SU-DHL-6 (cell line): ENCODE measurements around the gene REPS2.

ENCODE experiments used
- H2AFZ ChIP-seq: fragments of 200-600 bp; sonication (generic); 2 replicates; pipeline ENCODE4 v1.6.1; 2014; ENCODE audit warnings: low read depth, mild to moderate bottlenecking, moderate library complexity, mixed read lengths, antibody characterized with exemption, low read length; ENCODE audit not compliant: severe bottlenecking
- H3F3A ChIP-seq: fragments of 200-600 bp; shearing (Covaris generic); 2 replicates; pipeline ENCODE4 v1.6.0; 2016; ENCODE audit warnings: antibody characterized with exemption, mild to moderate bottlenecking; ENCODE audit not compliant: insufficient read depth
- H3K27ac ChIP-seq: fragments of 200-600 bp; sonication (generic); 2 replicates; pipeline ENCODE4 v1.5.1; 2016; ENCODE audit warnings: low read depth, mild to moderate bottlenecking, low read length, moderate library complexity, mixed read lengths
- H3K27me3 ChIP-seq: fragments of 200-600 bp; sonication (generic), shearing (Covaris generic); 2 replicates; pipeline ENCODE4 v1.6.0; 2014; ENCODE audit warnings: mild to moderate bottlenecking, low read length
- H3K36me3 ChIP-seq: fragments of 200-600 bp; sonication (generic); 2 replicates; pipeline ENCODE4 v1.6.1; 2014; ENCODE audit warnings: mild to moderate bottlenecking, low read length, mixed read lengths
- H3K4me2 ChIP-seq: fragments of 300-600, 200-600 bp; shearing (Covaris generic), sonication (generic); 2 replicates; pipeline ENCODE4 v1.6.0; 2014; ENCODE audit warnings: low read length, low read depth, mild to moderate bottlenecking; ENCODE audit not compliant: poor library complexity, severe bottlenecking
- H3K4me3 ChIP-seq: fragments of 200-600 bp; sonication (generic); 2 replicates; pipeline ENCODE4 v1.5.1; 2014; ENCODE audit warnings: antibody characterized with exemption, low read length, mild to moderate bottlenecking, mixed read lengths; ENCODE audit not compliant: insufficient read depth, poor library complexity, severe bottlenecking
- H3K79me2 ChIP-seq: fragments of 200-600 bp; sonication (generic); 2 replicates; pipeline ENCODE4 v1.6.1; 2014; ENCODE audit warnings: mild to moderate bottlenecking, low read length, moderate library complexity; ENCODE audit not compliant: insufficient read depth
- H3K9ac ChIP-seq: fragments of 200-600 bp; sonication (generic); 2 replicates; pipeline ENCODE4 v1.7.0; 2014; ENCODE audit warnings: mild to moderate bottlenecking, low read length
- H3K9me2 ChIP-seq: fragments of 200-600 bp; sonication (generic); replicated peaks from 2 replicates; pipeline ENCODE4 v1.6.1; 2014; ENCODE audit warnings: low read length; ENCODE audit not compliant: insufficient read depth
- H3K9me3 ChIP-seq: fragments of 200-600 bp; sonication (generic); 2 replicates; pipeline ENCODE4 v1.6.1; 2014; ENCODE audit warnings: low read length, mixed read lengths; ENCODE audit not compliant: insufficient read depth
- H4K20me1 ChIP-seq: fragments of 200-600 bp; sonication (generic); 2 replicates; pipeline ENCODE4 v1.6.1; 2014; ENCODE audit warnings: low read depth, mild to moderate bottlenecking, antibody characterized with exemption, low read length, moderate library complexity, mixed read lengths
- EZH2phosphoT487 ChIP-seq: fragments of 200-600 bp; sonication (generic), shearing (Covaris generic); conservative IDR thresholded peaks from 2 replicates; pipeline ENCODE4 v1.6.1; 2018; ENCODE audit warnings: mild to moderate bottlenecking, antibody characterized with exemption, low read length, moderate library complexity, mixed read lengths
- TF ChIP-seq, protein P1 (sequence below): fragments of 200-600 bp; sonication (generic); IDR thresholded peaks from one replicate; pipeline ENCODE4 v1.5.1; 2017; ENCODE audit warnings: antibody characterized with exemption, mild to moderate bottlenecking, low read length, moderate library complexity; ENCODE audit not compliant: insufficient read depth, poor library complexity, severe bottlenecking

The REPS2 gene

DNA sequence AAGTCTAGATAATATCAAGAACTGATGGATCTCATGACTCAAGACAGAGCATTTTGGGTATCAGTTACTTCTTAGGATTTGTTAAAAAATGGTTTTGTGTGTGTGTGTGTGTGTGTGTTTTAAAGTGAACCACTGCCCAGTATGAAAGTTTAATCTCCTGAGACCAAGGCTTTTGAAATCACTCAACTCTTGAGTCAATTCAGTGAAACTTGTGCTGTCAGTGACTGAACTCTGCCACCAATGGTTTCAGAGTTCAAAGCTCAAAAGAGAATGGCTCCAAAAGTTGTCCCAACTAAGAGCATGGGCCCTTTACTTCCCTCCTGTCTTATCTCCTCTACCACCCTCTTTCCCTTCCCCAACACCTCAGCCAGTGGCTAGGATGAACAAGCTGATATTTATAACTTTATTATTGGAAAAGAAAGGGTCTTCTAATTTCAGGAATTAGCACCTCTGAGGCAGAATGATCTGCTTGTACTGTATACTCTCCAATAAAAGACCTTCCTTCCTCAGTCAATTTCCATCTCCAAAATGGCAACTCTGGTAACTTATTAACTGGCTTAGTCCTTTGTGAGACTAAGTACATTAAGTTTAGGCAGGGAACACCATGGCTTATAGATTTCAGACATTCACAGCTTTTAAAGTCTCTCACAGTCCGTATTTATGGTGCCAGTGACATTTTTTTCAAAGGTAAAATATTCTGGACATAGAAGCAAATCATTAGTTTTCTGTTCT lies 152.2 kb downstream of the REPS2 start:
- Histone ChIP-seq H3K27me3 (no peaks in the 10 kb centered on the region), H2AFZ (no peak overlapping the region), H3K9ac (no peak overlapping the region), H3K9me3 (no peaks in the 10 kb centered on the region), H3K4me3 (no peak overlapping the region), H3K79me2 (no peaks in the 10 kb centered on the region), H4K20me1 (no peaks in the 10 kb centered on the region), H3K36me3 (no peaks in the 10 kb centered on the region), H3K9me2 (no peaks in the 10 kb centered on the region), H3F3A (no peaks in the 10 kb centered on the region), H3K27ac (no peak overlapping the region), H3K4me2 (no peak overlapping the region)
- TF ChIP-seq, protein P1, sequence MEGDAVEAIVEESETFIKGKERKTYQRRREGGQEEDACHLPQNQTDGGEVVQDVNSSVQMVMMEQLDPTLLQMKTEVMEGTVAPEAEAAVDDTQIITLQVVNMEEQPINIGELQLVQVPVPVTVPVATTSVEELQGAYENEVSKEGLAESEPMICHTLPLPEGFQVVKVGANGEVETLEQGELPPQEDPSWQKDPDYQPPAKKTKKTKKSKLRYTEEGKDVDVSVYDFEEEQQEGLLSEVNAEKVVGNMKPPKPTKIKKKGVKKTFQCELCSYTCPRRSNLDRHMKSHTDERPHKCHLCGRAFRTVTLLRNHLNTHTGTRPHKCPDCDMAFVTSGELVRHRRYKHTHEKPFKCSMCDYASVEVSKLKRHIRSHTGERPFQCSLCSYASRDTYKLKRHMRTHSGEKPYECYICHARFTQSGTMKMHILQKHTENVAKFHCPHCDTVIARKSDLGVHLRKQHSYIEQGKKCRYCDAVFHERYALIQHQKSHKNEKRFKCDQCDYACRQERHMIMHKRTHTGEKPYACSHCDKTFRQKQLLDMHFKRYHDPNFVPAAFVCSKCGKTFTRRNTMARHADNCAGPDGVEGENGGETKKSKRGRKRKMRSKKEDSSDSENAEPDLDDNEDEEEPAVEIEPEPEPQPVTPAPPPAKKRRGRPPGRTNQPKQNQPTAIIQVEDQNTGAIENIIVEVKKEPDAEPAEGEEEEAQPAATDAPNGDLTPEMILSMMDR = no peak
- TF ChIP-seq EZH2phosphoT487 = no peak

DNA sequence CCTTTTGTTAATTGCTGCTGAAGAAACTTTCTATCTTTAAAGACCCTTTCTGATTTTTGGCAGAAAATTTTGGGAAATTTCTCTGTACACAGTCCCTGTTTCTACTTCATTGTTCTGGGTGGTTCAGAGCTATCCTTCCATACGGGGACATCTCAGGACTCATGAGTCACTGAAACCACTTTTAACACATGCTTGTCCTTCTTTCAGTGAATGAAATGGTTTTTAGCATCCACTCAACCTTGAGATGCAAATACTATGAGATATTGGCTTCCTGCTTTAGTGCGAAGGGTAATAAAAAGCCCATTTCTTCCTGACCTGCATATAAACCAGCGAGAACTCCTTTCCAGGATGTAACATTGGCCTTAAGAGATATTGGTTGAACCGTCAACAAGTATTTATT lies 158.0 kb downstream of the REPS2 start:
- Histone ChIP-seq H3K79me2 (no peaks in the 10 kb centered on the region), H3F3A (no peaks in the 10 kb centered on the region), H3K9me2 (no peaks in the 10 kb centered on the region), H3K27ac (no peak overlapping the region), H3K36me3 (no peaks in the 10 kb centered on the region), H4K20me1 (no peaks in the 10 kb centered on the region), H3K4me2 (no peak overlapping the region), H3K9ac (no peak overlapping the region), H2AFZ (no peak overlapping the region), H3K9me3 (no peaks in the 10 kb centered on the region), H3K4me3 (no peak overlapping the region), H3K27me3 (no peaks in the 10 kb centered on the region)
- no peak for TF ChIP-seq EZH2phosphoT487
- TF ChIP-seq, protein P1 = no peak

DNA sequence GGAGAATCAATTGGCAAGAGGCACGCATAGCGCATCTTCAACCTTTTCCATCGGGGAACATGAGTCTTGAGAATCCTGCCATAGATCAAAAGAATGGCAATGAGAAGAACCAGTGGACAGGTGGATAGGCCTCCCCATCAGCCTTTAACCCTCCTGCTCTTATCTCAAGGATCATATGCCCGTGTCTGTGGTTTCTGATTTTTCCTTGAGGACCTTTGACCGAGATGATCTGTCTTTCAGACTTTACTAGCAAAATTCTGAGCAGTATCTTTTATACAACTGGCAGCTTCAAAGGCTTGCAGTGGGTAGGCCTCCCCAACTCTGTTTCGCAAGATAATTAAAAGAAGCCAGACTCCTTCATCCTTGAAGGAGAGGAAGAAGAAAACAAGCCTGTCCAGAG lies 174.4 kb downstream of the REPS2 start:
- TF ChIP-seq, protein P1 = no peak
- no peak for TF ChIP-seq EZH2phosphoT487
- Histone ChIP-seq H3K27me3 (no peaks in the 10 kb centered on the region), H3K4me3 (no peak overlapping the region), H3F3A (no peaks in the 10 kb centered on the region), H3K79me2 (no peaks in the 10 kb centered on the region), H3K9me3 (no peaks in the 10 kb centered on the region), H2AFZ (no peak overlapping the region), H4K20me1 (no peaks in the 10 kb centered on the region), H3K9ac (no peak overlapping the region), H3K9me2 (no peaks in the 10 kb centered on the region), H3K36me3 (no peaks in the 10 kb centered on the region), H3K4me2 (no peak overlapping the region), H3K27ac (no peak overlapping the region)
